Measurements from ENCODE around the gene PPME1. TPM values are rescaled to one million over a fixed set of nuclear protein-coding genes. Genes with fewer than 3 reads are reported as not detected.

PPME1 gene
- total RNA-seq, 2 experiments from 2014 or later: 28.6 to 28.8 TPM

GRCh38 chr11:74154620-74155281 lies 16.3 kb upstream of the PPME1 start:
- CTCF ChIA-PET (ENCODE audit: unreplicated experiment): no interaction called here
- H3K9me3 ChIP-seq (ENCODE audit: low read length): peaks cover 10% of the 10 kb centered on the region; the same call in 1 of the 2 replicates
- peaks cover 32% of the 10 kb centered on the region for H3K36me3 ChIP-seq (ENCODE audit: insufficient read depth, low read length)
- TF ChIP-seq EZH2phosphoT487 (IDR thresholded peaks at IDR 0.05; ENCODE audit: borderline replicate concordance, low read depth, low read length) (no peak), CTCF (conservative IDR thresholded peaks at IDR 0.05; ENCODE audit: low read length) (no peak)
- no peak overlapping the region for H2AFZ ChIP-seq (ENCODE audit: low read length)
- no peak overlapping the region for H3K27ac ChIP-seq (ENCODE audit: low read depth, low read length, poor library complexity, severe bottlenecking)
- H3K4me2 ChIP-seq (ENCODE audit: low read length): no peak overlapping the region
- intact Hi-C loops (cut with micrococcal nuclease; ENCODE audit: unreplicated experiment): no loop called here
- peaks cover 7% of the 10 kb centered on the region; the same call in 1 of the 2 replicates for H3K79me2 ChIP-seq (ENCODE audit: insufficient read depth, low read depth, low read length)
- no peaks in the 10 kb centered on the region for H4K20me1 ChIP-seq (ENCODE audit: insufficient read depth, low read length)
- no peak for DNase-seq (ENCODE audit: low spot score)
- no peak overlapping the region for H3K4me3 ChIP-seq (ENCODE audit: low read depth, low read length, poor library complexity, severe bottlenecking)
- BruUV-seq (replicated peaks): no TSS peak
- H3K9me2 ChIP-seq (ENCODE audit: insufficient read depth, low read length): no peaks in the 10 kb centered on the region
- POLR2A ChIA-PET: no interaction called here
- H3K4me1 ChIP-seq (ENCODE audit: insufficient read depth, low read length, poor library complexity, severe bottlenecking): no peaks in the 10 kb centered on the region

- intact Hi-C loops (cut with micrococcal nuclease; ENCODE audit: unreplicated experiment): no loop called here
- Histone ChIP-seq H3K79me2 (ENCODE audit: insufficient read depth, low read depth, low read length) (peaks cover 8% of the 10 kb centered on the region), H3K4me2 (ENCODE audit: low read length) (no peak overlapping the region), H2AFZ (ENCODE audit: low read length) (no peak overlapping the region), H3K9me3 (ENCODE audit: low read length) (peaks cover 10% of the 10 kb centered on the region; the same call in 1 of the 2 replicates), H4K20me1 (ENCODE audit: insufficient read depth, low read length) (no peaks in the 10 kb centered on the region), H3K4me1 (ENCODE audit: insufficient read depth, low read length, poor library complexity, severe bottlenecking) (no peaks in the 10 kb centered on the region), H3K4me3 (ENCODE audit: low read depth, low read length, poor library complexity, severe bottlenecking) (no peak overlapping the region), H3K9me2 (ENCODE audit: insufficient read depth, low read length) (no peaks in the 10 kb centered on the region), H3K27ac (ENCODE audit: low read depth, low read length, poor library complexity, severe bottlenecking) (no peak overlapping the region), H3K36me3 (ENCODE audit: insufficient read depth, low read length) (peaks cover 49% of the 10 kb centered on the region)
- DNase-seq (ENCODE audit: low spot score): no peak
- POLR2A ChIA-PET: no interaction called here
- BruUV-seq (replicated peaks): no TSS peak
- TF ChIP-seq EZH2phosphoT487 (IDR thresholded peaks at IDR 0.05; ENCODE audit: borderline replicate concordance, low read depth, low read length): no peak
- TF ChIP-seq CTCF (conservative IDR thresholded peaks at IDR 0.05; ENCODE audit: low read length): no peak
- CTCF ChIA-PET (ENCODE audit: unreplicated experiment): no interaction called here
These were observed 13.9 kb upstream of the PPME1 start for GRCh38 chr11:74157169-74157568.

GRCh38 chr11:74159642-74160041 lies 11.4 kb upstream of the PPME1 start:
- H4K20me1 ChIP-seq (ENCODE audit: insufficient read depth, low read length): no peaks in the 10 kb centered on the region
- H3K9me3 ChIP-seq (ENCODE audit: low read length): no peaks in the 10 kb centered on the region
- H3K4me1 ChIP-seq (ENCODE audit: insufficient read depth, low read length, poor library complexity, severe bottlenecking): no peaks in the 10 kb centered on the region
- intact Hi-C loops (cut with micrococcal nuclease; ENCODE audit: unreplicated experiment): no loop called here
- peaks cover 9% of the 10 kb centered on the region for H3K79me2 ChIP-seq (ENCODE audit: insufficient read depth, low read depth, low read length)
- no peak for TF ChIP-seq CTCF (conservative IDR thresholded peaks at IDR 0.05; ENCODE audit: low read length)
- no peak overlapping the region for H3K27ac ChIP-seq (ENCODE audit: low read depth, low read length, poor library complexity, severe bottlenecking)
- no peak overlapping the region for H2AFZ ChIP-seq (ENCODE audit: low read length)
- BruUV-seq (replicated peaks): no TSS peak
- no peak for DNase-seq (ENCODE audit: low spot score)
- H3K4me3 ChIP-seq (ENCODE audit: low read depth, low read length, poor library complexity, severe bottlenecking): no peak overlapping the region
- no peaks in the 10 kb centered on the region for H3K9me2 ChIP-seq (ENCODE audit: insufficient read depth, low read length)
- CTCF ChIA-PET (ENCODE audit: unreplicated experiment): no interaction called here
- H3K36me3 ChIP-seq (ENCODE audit: insufficient read depth, low read length): peaks cover 48% of the 10 kb centered on the region
- no peak overlapping the region for H3K4me2 ChIP-seq (ENCODE audit: low read length)
- POLR2A ChIA-PET: no interaction called here
